IPS-15b (cell line): Measurements from ENCODE around the gene GRID1.
"Not testable (repeated sequence)": the region's sequence is repeated elsewhere in the genome, so short reads cannot be mapped to it uniquely, and the experiment has no call there.

Experiments
- H3K27me3 ChIP-seq: one replicate; pipeline ENCODE4 v1.6.1; 2013; ENCODE audit warnings: low read length; ENCODE audit not compliant: control insufficient read depth, insufficient read depth
- H3K36me3 ChIP-seq: one replicate; pipeline ENCODE4 v1.6.1; 2013; ENCODE audit warnings: low read length; ENCODE audit not compliant: control insufficient read depth, insufficient read depth
- H3K4me1 ChIP-seq: one replicate; pipeline ENCODE4 v1.6.1; 2013; ENCODE audit warnings: mild to moderate bottlenecking, low read length; ENCODE audit not compliant: control insufficient read depth, insufficient read depth
- H3K4me3 ChIP-seq: one replicate; pipeline ENCODE4 v1.5.1; 2013; ENCODE audit warnings: low read depth, low read length
- H3K9ac ChIP-seq: one replicate; pipeline ENCODE4 v1.6.1; 2013; ENCODE audit warnings: low read depth, mild to moderate bottlenecking, low read length
- H3K9me3 ChIP-seq: one replicate; pipeline ENCODE4 v1.6.1; 2013; ENCODE audit warnings: mild to moderate bottlenecking, low read length; ENCODE audit not compliant: control insufficient read depth, insufficient read depth

Gene GRID1

GRCh38 chr10:86186633-86187032, 180.0 kb downstream of the GRID1 start:
- H3K9me3 ChIP-seq = no peaks in the 10 kb centered on the region
- no peaks in the 10 kb centered on the region for H3K36me3 ChIP-seq
- no peaks in the 10 kb centered on the region for H3K4me1 ChIP-seq
- H3K27me3 ChIP-seq = no peaks in the 10 kb centered on the region
- H3K4me3 ChIP-seq = no peak overlapping the region
- no peak overlapping the region for H3K9ac ChIP-seq

GRCh38 chr10:86182595-86182994, 184.0 kb downstream of the GRID1 start:
- no peaks in the 10 kb centered on the region for H3K36me3 ChIP-seq
- H3K4me1 ChIP-seq = peaks cover 2% of the 10 kb centered on the region
- H3K4me3 ChIP-seq = no peak overlapping the region
- H3K9ac ChIP-seq = no peak overlapping the region
- H3K27me3 ChIP-seq = no peaks in the 10 kb centered on the region
- no peaks in the 10 kb centered on the region for H3K9me3 ChIP-seq

- Histone ChIP-seq H3K9ac (no peak overlapping the region), H3K4me1 (peaks cover 2% of the 10 kb centered on the region), H3K9me3 (no peaks in the 10 kb centered on the region), H3K36me3 (no peaks in the 10 kb centered on the region), H3K27me3 (no peaks in the 10 kb centered on the region), H3K4me3 (no peak overlapping the region)
Measured at GRCh38 chr10:86182150-86182549, 184.4 kb downstream of the GRID1 start.

- no peak overlapping the region for H3K4me3 ChIP-seq
- no peak overlapping the region for H3K9ac ChIP-seq
- H3K36me3 ChIP-seq = no peaks in the 10 kb centered on the region
- no peaks in the 10 kb centered on the region for H3K9me3 ChIP-seq
- H3K27me3 ChIP-seq = no peaks in the 10 kb centered on the region
- H3K4me1 ChIP-seq = peaks cover 2% of the 10 kb centered on the region
Measured at GRCh38 chr10:86180861-86181260, 185.7 kb downstream of the GRID1 start.

GRCh38 chr10:86179961-86180360, 186.6 kb downstream of the GRID1 start:
- Histone ChIP-seq H3K9me3 (no peaks in the 10 kb centered on the region), H3K27me3 (no peaks in the 10 kb centered on the region), H3K4me3 (no peak overlapping the region), H3K4me1 (peaks cover 2% of the 10 kb centered on the region), H3K9ac (no peak overlapping the region), H3K36me3 (no peaks in the 10 kb centered on the region)

GRCh38 chr10:86179153-86179524, 187.5 kb downstream of the GRID1 start:
- Histone ChIP-seq H3K27me3 (no peaks in the 10 kb centered on the region), H3K36me3 (no peaks in the 10 kb centered on the region), H3K9me3 (no peaks in the 10 kb centered on the region), H3K9ac (no peak overlapping the region), H3K4me3 (no peak overlapping the region), H3K4me1 (peaks cover 2% of the 10 kb centered on the region)

- Histone ChIP-seq H3K4me3 (no peak overlapping the region), H3K9ac (no peak overlapping the region), H3K9me3 (no peaks in the 10 kb centered on the region), H3K36me3 (no peaks in the 10 kb centered on the region), H3K4me1 (peaks cover 2% of the 10 kb centered on the region), H3K27me3 (no peaks in the 10 kb centered on the region)
Measured at GRCh38 chr10:86178401-86179152, 188.0 kb downstream of the GRID1 start.

- Histone ChIP-seq H3K36me3 (no peaks in the 10 kb centered on the region), H3K4me1 (peaks cover 2% of the 10 kb centered on the region), H3K27me3 (no peaks in the 10 kb centered on the region), H3K9me3 (no peaks in the 10 kb centered on the region), H3K9ac (no peak overlapping the region), H3K4me3 (no peak overlapping the region)
Measured at GRCh38 chr10:86177537-86178155, 188.9 kb downstream of the GRID1 start.

GRCh38 chr10:86176850-86177536, 189.6 kb downstream of the GRID1 start:
- Histone ChIP-seq H3K36me3 (no peaks in the 10 kb centered on the region), H3K9ac (no peak overlapping the region), H3K4me1 (peaks cover 2% of the 10 kb centered on the region), H3K4me3 (no peak overlapping the region), H3K27me3 (no peaks in the 10 kb centered on the region), H3K9me3 (no peaks in the 10 kb centered on the region)

GRCh38 chr10:86175476-86175875, 191.1 kb downstream of the GRID1 start:
- not testable (repeated sequence) for H3K27me3 ChIP-seq, H3K4me3 ChIP-seq, H3K9me3 ChIP-seq, H3K36me3 ChIP-seq, H3K9ac ChIP-seq, H3K4me1 ChIP-seq

GRCh38 chr10:86172301-86172700, 194.3 kb downstream of the GRID1 start:
- Histone ChIP-seq H3K27me3 (no peaks in the 10 kb centered on the region), H3K4me1 (no peaks in the 10 kb centered on the region), H3K4me3 (no peak overlapping the region), H3K9me3 (no peaks in the 10 kb centered on the region), H3K36me3 (no peaks in the 10 kb centered on the region), H3K9ac (no peak overlapping the region)
